GM18909 (cell line): ENCODE measurements around the gene SNX32.

Experiments used
- ATAC-seq: cut with Tn5 transposase; IDR thresholded peaks from one replicate; pipeline ENCODE4 v1.9.1; 2021; ENCODE audit warnings: mild to moderate bottlenecking; ENCODE audit not compliant: unreplicated experiment, poor library complexity

The SNX32 gene

DNA sequence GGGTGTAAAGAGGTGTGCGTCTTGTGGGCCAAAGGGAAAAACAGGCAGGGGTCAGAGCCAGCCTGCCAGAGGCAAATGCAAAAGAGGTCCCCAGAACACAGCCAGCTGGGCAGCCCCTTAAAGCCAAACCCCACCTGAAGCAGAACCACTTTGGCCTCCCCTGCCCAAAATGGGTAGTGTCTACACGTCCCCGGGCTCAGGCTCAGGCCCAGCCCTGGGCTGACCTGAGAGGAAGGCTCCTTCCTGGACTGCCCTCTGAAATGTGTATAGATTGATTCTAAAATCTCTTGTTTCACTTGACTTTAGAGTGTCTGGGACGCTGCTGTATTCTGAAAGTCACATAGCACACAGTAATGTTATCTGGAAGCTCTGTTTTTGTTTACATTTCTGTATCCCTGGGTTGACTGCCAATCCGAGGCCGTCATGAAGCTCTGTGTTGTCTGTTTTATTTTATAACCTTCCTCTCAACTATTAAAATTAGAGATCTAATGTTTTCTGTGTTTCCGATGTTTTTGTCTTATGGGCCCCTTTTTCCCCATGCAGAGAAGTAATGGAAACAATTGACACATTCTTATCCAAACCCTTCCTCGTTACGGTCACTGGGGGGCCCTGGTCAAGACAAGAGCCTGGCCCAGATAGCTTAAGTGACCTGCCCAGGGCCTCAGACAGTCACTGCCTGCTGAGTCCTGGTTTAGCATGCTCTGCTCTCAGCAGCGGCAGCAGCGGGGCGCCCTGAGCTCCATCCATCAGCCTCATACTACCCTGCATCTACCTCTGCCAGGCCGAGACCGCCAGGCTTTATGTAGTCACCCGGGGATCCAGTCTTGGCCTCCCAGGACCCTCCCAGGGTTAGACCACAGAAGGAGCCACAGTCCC, 36.8 kb upstream of the SNX32 start:
- ATAC-seq, result no peak

DNA sequence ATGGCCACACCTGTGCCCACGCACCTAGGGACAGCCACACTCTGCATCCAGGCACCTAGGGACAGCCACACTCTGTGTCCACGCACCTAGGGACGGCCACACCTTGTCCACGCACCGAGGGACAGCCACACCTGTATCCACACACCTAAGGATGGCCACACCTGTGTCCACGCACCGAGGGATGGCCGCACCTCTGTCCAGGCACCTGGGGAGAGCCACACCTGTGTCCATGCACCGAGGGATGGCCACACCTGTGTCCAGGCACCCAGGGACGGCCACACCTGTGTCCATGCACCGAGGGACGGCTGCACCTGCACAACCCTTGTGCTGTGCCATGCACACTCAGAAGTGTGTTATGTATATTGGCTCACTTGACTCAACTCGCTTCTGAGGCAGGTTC, 36.1 kb upstream of the SNX32 start:
- no peak for ATAC-seq

DNA sequence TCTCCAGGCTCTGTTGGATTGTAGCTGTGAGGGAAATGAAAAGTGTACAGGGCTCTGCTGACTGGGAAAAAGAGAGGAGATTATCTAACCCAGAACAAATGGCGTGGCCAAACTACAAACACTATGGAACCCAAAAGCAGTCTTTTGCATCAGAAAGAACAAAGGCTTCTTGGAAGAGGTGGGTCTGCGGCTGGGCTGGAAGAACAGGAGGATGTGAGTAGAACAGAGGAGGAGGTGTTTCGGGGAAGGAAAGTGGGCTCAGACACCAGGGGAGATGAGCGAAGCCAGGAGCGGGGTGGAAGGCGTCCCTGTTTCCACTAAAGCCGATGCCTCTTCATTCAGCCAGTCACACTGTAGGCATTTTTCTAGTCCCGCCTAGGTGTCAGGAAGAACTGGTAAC, 34.9 kb upstream of the SNX32 start:
- no peak for ATAC-seq

DNA sequence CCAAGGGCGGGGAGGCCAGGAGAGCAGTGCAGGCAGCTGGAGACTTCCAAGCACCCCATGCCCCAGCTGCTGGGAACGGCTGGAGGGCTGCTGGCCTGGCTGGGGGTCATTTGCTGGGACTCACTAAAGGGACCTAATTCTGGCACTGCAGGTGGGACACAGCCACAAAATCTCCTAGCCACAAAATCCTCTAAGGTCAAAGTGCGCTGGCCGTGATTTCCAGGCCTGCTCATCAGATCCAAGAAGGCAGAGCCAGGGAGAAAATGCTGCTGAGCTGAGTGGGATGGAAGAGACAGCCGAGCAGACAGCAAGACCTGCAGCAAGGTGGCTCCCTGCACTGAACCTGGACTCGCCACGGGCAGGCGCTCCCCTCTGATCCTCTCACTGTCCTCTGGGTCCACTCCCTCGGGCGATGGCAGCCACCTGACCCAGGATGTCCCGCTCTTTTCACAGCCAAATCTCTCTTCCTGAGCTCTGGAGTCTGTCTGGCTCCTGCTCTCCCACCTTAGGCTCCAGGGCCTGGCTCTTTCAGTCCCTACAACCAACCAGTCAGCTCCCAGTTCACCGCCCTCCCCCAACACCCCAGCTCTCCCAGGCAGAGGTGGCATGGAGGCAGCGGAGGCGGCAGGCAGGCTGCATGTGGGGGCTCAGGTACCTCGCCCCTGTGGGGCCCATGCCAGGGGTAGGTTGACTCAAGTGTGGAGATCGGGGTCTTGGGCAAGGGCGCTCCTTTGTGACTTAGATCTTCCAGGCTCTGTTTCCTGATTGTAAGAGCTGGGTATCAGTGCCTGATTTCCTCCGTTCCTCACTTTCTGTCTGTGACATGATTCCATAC, 32.4 kb upstream of the SNX32 start:
- no peak for ATAC-seq

DNA sequence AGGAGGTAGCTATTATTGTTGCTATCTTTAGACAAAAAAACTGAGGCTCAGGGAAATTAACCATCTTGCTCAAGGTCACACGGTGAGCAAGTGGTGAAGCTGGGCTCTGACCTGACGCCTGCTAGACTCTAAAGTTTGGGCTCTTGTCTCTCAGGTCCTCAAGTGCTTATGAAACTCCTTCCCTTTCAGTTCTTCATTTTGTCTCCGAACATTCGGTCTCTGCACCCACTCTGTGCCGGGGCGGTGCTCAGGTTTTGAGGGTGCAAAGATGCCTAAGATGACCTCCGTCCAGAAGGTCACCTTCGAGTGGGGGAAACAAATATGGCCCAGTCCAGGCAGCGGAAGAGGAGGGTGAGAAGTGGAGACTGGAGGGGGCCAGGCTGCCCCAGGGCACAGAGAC, 30.9 kb upstream of the SNX32 start:
- peak; percentile 72 for ATAC-seq

DNA sequence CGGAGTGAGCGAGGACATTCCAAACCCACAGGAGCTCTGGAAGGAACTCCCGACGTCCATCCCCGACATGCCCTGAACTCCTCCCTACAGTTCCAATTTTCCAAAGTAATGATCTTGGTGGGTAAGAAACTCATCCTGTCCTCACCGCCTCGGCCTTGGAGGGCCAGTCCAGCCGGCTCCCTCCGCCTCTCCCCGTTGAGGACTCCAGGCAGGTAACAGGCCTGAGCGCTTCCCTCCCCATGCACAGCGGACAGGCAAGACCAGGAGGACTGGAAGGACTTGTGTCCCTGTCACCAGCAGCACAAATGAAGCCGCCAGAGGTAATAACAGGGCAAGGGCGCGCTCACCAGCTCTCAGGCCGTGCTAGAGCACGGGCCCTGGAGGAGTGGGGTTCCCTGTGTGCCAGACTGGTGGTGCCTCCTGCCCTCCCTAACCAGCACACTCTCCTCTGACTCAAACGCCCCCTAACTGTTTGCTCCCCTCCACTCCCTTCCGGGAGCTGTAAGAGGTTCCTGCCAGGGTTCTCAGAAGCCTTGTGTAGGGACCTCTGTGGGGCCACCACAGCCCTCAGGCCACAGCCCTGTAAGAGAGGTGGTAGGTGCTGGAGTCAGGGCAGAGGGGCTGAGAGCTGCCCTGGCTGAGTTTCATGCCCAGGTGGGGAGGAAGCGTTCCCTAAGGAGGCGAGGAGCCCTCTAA, 29.8 kb upstream of the SNX32 start:
- ATAC-seq, result no peak

DNA sequence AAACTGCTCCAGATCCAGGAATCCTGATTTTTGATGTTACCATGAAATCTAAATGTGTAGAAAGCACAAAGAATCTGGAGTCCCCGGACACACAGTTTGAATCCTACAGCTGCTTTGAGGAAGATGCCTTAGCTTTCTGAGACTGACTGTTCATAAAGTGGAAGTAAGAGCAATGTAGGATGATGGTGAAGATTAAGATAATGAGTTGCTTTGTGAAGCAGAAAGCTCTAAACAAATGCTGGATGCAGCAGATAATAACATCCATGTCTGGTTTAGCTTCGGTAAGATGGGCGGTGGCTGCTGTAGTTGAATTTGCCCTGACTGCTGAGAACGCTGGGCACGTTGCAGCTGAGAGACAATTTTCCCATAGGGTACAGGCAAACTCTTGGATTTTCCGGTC, 26.8 kb upstream of the SNX32 start:
- ATAC-seq, result no peak

DNA sequence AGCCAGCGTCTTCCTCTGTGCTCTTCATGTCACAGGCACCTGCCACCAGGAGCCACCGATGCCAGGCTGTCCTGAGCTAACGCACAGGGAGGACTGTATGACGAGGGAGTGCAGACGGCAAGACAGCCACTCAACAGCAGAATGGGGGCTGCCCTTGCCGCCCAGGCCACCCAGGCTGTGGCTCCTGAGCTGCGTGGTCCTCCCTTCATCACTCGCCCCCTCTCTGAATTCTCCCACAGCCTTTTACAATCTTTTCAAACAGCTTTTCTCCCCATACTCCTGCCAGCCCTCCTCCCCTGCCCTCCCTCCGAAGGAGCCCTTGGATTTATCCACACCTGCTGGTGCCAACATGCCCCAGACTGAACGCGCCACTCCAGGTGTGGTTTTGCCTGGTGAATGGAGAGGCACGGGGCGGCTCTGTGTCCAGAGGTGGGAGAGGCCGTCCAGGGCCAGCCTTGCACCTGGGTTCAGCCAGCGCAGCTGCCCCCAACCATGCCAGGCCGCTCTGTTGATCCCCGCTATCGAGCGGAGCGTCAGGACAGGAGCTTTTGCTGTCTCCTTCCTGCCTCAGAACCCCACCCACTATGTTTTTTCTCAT, 24.9 kb upstream of the SNX32 start:
- no peak for ATAC-seq

DNA sequence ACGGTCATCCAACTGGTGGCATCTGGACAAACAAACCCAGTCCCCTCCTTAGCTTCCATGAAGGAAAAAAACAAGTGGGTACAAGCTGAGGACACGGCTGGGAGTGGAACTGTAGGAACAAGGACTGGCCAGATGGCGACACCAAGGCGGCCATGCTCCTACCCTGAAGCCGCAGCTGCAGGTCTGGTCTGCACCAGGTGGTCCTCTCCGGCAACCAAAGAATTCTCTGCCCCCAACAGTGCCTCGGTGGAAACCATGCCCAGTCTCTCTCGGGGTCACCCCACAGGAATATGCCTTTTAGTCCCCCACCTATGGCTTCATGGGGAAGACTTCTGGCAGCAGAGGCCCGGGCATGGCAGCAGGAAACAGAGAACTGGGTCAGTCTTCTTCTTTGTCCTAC, 24.3 kb upstream of the SNX32 start:
- ATAC-seq, result no peak

DNA sequence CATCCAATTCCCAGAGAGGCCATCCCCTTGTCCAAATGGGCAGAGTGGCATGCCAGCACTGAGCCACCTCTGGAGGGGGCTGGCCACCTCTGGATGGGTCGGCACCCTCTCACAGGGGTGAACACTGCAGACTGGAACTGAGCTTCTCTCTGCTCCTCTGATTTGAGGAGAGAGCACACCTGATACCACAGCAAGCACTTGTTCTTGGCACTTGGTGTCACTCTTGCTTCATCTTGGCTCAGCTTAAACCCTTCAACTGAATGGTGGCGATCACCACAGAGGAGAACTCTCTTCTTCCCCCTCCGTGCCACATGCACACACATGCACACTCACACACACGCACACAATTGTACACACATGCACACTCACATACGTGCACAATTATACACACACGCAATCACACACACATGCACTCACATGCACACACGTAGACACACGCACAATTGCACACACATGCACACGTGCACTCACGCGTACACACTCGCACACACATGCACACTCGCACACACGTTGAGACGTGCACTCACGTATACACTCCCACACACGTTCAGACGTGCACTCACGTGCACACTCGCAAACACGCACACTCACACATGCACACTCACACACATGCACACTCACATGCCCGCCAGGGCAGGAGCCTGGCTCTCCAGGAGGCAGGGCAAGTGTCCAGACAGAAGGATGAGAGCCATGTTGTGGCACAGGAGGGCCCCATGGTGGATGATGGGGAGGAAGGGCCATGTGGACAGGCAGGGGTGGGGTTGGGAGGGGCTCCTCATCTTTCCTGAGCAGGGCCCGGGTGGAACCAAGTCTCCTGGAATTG, 23.5 kb upstream of the SNX32 start:
- no peak for ATAC-seq

DNA sequence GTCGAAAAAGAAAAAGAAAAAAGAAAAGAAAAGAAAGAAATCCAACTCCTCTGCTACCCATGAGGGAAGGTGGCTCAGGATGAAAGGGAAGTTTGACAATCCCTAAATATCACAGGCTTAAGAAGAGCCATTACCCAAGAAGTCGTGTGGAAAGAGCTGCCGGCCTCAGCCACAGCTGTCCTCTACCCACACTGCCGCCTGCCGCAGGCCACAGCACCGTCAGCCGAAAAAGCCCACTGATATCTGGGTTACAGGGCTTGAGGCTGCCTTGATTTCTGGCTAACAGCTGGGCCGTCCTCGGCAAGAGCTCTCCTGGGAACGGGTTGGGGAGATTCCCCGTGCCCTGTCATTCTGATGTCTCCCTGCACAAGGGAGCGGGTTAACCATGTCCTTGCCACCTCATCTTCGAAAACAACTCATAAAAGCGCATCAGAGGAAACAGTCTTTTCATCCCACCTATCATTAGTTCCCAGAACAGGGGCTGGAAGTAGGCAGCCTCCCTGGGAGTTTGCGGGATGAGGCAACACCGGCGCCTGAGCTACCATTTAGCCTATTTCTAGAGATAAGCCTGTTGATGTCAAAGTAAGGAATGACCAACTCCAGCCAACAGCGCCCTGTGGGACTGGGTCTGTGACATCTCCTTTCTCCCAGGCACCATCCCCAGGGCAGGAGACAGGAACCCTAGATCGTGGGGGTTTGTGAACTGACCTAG, 21.8 kb upstream of the SNX32 start:
- no peak for ATAC-seq

DNA sequence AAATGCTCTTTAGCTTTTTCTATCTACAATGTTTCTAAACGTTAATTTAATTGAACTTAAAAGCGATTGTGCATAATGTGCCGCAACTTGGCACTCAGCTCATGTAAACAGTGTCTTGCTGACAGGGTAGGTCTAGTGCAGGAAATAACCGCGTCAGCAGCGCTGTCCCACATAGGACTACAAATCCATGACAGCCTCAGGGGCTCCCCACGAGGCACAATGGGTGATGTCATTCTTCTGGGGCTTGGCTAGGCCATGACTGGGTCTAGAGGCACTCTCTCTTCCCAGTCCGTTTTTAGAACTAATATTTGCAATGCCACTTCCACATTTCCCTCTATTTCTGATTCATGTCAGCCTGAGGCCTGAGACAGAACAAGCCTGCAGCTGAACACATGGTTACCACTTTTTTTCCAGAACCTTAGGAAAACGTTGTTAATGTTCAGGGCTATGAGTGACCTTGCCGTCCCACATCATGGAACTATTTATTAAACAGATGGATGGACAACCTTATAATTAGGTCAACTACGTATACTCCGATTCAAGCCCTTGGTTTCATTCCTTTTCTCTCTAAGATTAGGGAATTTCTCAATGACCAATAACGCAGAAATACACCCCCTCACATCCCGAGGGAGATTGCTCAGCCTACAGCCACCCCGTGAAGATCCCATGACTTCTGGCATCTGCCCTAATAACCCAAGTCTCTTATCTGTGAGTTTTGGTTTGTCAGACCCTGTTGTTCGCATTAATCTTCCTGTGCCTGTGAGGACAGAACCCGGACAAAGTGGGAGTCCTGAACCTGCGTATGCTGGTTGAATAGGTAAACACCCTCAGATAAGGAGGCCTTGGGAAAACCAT, 19.4 kb upstream of the SNX32 start:
- no peak for ATAC-seq

DNA sequence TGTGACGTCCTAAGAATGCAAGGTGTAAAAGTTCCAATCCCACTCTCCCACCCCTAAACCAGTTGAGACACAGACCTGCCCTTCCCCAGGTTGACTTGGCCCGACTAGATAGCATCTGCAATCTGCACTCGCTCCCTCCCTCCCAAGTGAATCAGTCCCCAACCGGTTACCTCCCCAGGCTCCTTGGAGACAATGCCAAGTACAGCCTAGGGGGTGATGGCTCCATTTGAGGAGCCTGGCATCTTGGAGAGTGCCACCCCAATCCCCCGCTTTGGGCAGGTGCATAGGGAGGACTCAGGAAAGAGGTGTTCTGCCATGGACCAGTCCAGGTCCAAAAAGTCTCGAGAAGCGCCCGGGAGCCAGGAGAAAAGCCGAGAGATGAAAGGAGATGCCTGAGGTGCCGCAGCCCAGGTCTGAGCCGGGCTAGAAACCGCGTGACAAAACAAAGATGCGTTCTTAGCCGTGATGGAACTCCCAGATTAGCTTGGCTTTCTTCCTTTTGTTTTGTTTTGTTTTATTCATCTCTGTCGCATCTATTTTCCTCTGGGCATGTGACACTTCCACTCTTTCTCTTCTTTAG, 18.7 kb upstream of the SNX32 start:
- ATAC-seq, result no peak

DNA sequence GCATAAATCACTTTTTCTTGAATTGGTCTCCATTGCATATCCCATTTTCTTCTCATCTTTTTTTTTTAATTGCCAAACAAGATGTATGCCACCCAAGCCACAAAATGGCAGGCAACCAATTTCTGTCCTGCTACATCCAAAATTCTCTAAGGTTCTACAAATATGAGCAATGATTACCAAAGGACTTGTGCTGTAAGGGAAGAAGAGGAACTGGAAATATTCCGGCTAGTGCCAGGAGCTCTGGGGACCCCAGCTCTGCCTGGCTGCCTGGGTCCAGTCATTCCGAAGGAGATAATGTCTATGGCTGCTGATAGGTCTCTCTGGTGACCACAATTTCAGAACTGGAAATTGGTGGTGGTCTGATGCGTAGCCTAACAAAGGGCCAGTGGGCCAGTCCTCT, 17.1 kb upstream of the SNX32 start:
- ATAC-seq, result no peak

DNA sequence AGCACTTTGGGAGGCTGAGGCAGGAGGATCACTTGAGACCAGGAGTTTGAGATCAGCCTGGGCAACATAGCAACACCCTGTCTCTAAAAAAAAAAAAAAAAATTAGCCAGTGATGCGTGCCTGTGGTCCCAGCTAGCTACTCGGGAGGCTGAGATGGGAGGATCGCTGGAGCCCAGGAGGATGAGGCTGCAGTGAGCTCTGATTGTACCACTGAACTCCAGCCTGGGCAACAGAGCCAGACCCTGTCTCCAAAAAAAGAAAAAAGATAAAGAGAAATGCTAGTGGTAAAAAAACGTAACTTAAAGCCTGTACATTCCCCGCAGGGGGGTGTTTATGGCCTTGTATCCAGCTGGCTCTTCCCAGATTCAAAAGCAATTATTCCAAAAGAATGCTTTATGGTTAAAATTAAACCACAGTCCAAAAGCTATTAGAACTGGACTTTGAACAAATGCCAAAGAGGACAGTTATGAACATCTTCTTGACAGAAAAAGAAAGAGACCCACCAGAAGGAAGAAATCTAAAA, 16.4 kb upstream of the SNX32 start:
- no peak for ATAC-seq

DNA sequence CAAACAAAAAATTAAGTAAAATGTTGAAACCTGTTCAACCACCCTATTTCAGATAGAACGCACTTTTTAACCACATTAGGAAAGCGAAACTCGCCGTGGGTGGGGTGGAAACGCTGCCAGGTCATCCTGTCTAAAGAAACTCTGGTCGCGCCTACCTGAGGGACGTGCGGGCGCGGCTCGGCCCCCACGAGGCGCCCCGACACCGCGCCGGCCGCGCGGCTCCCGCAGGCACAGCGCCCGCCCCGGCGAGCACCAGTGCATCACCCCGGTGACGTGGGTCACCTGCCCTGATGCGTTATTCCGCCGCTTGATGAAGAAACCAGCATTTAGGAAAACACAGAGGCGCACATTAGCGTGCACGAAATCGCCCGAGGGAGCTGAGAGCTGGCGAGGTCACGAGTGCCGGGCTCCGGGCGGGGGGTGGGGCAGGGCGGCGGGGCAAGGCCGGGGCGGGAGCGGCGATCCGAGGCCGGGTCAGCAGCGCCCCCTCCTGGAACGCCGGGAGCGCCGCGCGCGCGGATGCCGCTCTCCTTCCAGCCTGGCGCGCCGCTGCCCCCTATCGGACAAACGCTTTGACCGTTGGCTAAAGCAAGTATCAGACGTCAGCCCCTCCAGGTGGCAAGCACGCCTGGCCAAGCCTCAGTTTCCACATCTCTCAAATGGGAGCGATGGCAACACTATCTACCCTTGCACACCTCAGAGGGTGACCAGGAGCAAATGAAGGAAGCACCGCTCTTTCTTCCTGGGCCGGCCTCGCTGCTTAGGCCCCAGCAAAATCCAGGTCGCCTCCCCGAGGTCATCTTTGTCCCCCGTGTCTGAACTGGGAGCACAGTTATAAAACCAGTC, 15.7 kb upstream of the SNX32 start:
- ATAC-seq, result peak; percentile 77

DNA sequence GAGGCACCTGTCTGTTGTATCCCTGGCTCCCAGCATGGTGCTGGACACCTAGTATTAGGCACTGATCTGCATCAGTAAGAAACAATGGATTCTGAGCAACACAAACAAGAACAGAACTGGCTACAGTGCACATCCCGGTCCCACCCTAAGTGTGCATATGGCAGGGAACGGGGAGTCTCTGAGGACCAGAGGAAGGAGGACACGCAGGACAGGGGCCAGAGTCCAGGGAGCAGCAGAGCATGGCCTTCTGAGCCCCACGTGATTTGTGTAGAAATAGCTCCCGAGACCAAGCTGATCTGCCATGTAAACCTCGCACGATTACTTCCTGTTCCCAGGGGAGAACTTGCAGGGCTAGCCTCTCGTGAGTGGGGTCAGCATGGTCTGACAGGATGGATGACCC, 12.7 kb upstream of the SNX32 start:
- no peak for ATAC-seq
